HG03565 (cell line): ENCODE results near the gene DNASE1L1.

Experiments used
- ATAC-seq: cut with Tn5 transposase; IDR thresholded peaks from one replicate; pipeline ENCODE4 v1.9.1; 2021; ENCODE audit warnings: mild to moderate bottlenecking, moderate library complexity; ENCODE audit not compliant: unreplicated experiment

Gene DNASE1L1

DNA sequence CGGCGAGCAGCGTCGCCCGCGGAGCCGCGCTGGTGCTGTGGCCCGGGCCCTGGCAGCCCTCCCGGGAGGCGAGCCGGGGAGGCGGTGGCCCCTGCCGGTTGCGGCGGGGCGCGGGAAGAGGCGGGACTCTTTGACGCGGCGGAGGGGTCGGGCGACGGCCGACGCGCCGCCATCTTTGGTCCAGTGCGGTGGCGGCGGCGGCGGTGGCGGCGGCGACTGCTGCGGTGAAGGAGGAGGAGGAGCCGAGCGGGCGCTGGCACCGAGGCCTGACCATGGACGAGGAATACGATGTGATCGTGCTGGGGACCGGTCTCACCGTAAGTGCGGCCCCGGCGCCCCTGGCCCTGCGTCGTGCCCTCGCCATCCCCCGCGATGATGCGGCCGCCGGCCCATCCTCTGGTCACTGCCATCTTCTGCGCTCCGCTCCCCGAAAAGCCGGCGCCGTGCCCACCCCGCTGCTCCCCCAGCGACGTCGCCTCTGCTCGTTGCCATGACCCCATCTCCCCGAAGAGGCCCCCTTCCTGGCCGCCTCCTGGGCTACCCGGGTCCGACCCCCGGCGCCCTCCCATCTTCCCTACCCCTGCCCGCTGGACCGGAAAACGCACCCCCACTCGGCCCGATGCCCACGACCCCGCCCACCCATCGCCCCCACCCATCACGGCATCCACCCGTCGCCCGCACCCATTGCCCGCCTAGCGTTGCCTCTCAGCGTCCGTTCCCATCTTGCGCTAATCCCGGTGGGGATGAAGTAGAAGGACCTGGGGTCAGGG, 28.1 kb upstream of the DNASE1L1 start, which contains the start of gene GDI1:
TSS of gene GDI1 (plus strand) at position 172 of the 770 bp plus-strand sequence. CDS start at position 273, 101 bp downstream.
- no peak for ATAC-seq

DNA sequence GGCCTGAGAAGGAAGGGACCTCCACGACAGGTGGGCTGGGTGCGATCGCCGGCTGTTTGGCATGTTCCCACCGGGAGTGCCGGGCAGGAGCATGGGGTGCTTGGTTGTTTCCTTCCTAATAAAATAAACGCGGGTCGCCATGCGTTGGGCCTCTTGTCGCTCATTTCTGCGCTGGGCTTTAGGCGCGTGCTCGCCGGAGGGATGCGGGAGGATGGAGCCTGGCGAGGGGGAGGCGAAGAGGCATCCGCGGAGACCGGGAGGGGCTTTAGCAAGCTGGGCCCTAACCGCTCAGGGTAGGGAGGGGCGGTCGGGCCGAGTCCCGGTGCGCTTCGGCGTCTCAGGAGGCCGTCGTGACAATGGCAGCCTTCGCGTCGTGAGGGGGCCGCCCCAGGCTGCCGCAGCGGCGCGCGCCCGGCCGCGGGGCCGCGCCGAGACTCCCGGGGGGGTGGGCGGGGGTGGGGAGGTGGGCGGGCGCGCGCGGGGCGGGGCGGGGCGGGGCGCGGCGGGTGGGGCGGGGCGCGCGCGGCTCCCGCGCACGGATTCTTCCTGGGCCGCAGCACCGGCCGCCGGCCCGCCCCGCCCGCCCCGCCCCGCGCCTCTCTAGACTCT, 27.4 kb upstream of the DNASE1L1 start:
- no peak for ATAC-seq

DNA sequence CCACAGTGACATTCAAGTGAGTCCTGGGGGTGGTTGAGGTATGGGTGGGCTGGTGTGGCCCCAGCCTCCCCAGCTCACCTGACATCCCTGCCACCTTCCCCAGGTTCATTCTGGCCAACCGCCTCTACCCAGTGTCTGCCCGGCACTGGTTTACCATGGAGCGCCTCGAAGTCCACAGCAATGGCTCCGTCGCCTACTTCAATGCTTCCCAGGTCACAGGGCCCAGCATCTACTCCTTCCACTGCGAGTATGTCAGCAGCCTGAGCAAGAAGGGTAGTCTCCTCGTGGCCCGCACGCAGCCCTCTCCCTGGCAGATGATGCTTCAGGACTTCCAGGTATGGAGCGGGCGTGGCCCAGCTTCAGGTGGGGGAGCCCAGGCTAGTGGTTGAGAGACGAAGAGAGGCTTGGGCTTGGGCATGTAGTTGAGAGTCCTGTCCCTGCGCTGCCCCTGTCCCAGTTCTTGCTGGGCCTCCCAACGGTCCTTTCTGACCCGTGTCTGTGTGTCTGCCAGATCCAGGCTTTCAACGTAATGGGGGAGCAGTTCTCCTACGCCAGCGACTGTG, 26.2 kb upstream of the DNASE1L1 start:
- no peak for ATAC-seq

DNA sequence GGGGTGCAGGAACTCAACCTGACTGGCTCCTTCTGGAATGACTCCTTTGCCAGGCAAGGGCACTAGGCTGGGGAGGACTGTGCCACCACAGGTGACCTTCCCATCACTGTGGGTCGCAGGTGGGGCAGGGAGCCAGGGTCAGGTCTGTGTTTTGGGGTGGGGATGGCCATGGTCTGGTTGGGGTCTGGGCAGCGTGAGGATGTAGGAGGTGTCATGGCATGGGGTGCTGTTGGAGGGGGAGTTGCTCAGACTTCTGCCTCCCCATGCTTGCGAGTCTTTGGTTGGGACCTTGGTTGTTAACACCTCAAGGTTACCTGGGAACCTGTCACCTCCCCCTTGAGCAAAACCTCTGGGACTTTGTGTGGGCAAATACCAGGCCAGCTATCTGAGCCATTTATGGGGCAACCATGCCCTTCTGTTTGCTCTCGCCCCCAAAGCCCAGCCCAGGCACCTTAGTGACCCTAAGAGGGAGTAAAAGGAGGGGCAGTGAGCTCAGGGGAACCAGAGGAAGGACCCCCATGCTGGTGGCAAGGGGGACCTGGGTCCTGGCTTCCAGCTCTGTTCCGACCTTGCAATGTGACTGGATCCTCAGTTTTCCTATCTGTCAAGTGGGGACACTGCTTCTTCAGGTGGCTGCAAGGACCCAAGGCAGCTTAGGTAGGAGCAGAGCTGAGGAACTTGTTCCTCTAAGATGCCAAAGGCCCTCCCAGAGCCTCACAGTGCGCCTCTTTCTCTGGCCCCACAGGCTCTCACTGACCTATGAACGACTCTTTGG, 25.5 kb upstream of the DNASE1L1 start:
- no peak for ATAC-seq

DNA sequence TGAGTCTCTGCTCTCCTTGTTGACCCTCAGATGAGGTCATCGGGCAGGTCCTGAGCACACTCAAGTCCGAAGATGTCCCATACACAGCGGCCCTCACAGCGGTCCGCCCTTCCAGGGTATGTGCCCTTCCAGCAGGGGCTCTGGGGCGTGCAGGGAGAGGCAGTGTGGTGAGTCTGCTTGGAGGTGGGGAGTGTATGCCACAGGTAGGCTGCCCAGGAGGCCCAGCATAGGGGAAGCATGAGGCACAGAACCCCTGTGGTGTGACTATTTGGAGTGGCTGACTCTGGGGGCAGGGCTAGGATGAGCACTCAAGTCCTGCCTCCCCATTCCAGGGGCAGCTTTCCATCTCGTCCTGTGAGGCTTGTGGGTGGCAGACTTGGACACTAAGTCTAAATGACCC, 24.6 kb upstream of the DNASE1L1 start:
- no peak for ATAC-seq

DNA sequence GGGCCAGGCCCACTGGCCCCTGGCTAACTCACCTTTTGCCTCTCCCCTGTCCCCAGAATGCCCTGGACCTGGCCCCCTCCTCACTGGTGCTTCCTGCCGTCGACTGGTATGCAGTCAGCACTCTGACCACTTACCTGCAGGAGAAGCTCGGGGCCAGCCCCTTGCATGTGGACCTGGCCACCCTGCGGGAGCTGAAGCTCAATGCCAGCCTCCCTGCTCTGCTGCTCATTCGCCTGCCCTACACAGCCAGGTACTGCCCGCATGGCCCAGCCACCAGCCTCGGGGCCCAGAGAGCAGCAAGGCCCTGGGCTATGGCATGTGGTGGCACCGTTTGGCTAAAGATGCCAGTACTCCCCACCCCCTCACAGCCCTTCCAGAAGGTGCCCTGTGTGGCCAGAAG, 23.2 kb upstream of the DNASE1L1 start:
- ATAC-seq = no peak

DNA sequence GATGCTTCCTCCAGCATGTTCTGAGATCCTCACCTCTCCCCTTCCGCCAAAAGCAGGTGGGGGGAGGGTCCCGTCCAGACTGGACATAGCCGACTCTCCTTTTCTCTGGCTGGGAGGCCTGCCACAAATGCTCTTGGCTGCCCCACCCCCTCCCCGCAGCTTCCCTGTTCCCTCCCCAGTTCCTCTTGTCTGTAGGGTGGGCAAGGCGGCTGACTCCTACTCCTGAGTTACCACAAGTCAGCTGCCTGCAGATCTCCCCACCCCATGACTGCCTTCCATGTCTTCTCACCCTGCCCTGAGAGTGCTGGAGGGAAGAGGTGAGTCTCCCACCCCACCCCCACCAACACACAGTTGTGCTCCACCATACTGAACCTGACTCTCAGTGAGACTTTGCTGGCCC, 22.3 kb upstream of the DNASE1L1 start:
- ATAC-seq = no peak

DNA sequence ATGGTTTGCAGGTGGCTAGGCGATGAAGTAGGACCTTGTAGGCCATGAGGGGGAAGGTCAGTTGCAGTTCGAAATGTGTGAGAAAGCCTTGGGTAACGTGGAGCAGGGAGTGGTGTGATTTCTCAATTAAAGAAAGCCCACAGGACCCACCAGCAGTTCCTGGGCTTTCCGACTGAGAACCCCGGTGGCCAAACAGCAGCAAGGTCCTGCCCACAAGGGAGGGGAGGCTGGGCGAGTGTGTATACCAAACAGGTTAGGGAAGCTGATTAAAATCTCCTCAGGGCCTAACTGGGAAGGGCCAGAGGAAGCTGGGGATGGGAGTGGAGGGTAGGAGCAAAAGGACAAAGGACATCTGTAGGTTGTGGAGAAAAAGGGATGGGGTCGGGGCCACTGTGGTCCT, 21.9 kb upstream of the DNASE1L1 start:
- no peak for ATAC-seq

DNA sequence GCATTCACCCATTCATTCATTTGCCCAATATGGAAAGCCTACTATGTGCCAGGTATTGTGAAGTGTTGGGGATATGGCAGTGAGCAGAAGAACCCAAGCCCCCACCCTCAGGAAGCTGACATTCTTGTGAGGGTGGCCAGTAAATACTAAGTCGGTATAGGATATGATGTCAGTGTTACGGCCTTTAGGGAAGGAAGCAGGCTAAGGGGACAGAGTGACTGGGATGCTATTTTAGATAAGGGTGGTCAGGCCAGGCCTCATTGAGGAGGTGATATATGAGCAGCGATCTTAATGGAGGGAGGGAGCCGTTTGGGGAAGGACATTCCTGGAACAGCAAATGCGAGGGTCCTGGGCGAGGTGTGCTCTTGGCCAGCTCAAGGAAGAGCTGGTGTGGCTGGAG, 21.4 kb upstream of the DNASE1L1 start:
- ATAC-seq = no peak

DNA sequence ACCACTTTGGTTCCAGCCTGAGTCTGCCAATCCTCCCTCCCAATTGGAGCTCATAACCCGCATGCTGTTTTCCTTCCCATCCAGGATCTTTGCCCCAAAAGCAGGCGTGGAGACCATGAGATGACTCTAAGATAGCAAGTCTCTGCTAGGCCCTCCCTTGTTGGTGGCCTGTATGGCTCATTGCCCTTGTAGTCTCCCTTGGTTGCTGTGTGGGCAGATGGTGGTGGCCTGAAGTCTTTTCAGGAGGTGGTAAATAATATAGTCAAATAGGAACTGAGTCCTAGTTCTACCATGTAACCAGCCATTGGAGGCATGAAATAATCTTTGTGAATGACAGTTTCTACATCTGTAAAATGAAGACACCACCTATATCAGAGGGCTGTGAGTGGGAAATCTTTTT, 20.7 kb upstream of the DNASE1L1 start:
- no peak for ATAC-seq

DNA sequence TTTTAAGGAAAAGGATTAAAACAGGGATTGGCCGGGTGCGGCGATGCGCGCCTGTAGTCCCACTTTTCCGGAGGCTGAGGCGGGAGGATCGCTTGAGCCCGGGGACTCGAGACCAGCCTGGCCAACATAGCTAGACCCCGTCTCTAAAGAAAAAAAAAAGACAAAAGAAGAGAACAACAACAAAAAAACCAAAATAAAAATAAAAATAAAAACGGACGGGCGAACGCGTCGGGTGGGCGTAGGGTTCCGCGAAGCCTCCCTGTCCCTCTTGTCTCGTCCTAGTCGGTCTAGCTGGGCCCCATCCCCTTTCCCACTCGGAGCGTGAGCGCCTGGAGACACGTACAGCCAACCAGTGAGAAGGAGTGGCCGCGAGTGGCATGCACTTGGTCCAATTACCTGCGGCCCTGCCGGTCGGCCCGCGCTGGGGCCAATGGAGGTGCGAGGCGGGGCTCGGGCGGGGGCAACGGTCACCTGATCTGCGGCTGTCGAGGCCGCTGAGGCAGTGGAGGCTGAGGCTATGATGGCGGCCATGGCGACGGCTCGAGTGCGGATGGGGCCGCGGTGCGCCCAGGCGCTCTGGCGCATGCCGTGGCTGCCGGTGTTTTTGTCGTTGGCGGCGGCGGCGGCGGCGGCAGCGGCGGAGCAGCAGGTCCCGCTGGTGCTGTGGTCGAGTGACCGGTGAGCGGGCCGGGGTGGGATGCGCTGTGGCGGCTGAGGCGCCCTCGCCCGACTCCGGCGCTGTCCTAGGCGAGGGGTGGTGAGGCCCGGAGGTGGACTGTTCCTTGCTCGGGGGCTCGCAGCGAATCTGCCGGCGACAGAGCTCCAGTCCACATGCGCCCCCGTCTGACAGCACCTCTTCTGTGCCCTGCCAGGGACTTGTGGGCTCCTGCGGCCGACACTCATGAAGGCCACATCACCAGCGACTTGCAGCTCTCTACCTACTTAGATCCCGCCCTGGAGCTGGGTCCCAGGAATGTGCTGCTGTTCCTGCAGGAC, 19.4 kb upstream of the DNASE1L1 start, which contains the start of gene ATP6AP1:
TSS of gene ATP6AP1 (plus strand) at position 502 of the 996 bp plus-strand sequence. CDS start at position 518, 16 bp downstream.
- ATAC-seq = peak; percentile 95

DNA sequence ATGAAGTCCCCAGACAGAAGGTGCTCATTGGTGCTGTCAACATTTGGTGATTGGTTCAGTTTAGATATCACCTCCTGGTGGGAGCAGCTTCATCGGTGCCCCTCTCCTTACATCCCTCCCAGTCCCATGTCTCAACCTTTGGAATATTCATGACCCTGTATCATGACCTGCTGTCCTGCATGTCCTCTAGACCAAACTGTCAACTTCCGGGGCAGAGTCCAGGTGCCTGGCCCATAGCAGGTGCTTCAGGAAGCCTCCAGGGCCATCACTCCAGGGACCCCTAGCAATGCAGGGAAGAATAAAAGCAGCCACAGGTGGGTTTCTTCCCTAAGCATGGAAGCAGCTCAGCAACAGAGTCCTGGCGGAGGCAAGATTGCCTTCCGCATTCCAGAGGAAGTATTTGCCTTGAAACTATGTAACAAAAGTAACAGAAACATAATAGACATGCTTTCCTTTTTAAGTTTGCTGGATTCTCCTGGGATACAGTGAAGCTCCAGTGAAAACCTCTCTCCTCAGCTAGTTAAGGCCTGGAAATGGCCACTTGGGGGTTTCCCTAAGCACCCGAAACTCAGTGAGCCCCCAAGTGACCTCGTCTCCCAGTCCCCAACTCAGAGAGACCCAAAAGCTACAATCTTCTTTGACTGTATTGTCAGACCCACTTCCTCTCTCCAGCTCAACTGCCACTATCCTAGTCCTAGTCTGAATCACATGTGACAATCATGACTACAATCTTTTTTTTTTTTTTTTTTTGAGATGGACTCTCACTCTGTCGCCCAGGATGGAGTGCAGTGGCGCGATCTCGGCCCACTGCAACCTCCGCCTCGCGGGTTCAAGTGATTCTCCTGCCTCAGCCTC, 18.1 kb upstream of the DNASE1L1 start:
- no peak for ATAC-seq

DNA sequence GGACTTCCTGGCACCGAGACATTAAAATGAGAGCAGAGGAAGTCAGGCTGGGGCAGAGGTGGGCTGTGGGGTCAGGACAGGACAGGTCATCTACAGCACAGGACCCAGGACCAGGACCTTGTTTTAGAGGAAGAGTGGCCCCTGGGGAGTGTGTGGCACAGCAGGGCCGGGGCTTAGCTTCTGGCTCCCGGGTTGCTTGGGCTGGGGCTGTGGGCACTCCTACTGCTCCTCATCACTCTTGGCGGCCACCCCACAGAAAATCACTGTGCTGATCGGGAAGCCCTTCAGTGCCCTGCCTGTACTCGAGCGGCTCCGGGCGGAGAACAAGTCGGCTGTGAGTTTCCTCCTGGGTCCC, 11.3 kb upstream of the DNASE1L1 start:
- ATAC-seq = no peak

DNA sequence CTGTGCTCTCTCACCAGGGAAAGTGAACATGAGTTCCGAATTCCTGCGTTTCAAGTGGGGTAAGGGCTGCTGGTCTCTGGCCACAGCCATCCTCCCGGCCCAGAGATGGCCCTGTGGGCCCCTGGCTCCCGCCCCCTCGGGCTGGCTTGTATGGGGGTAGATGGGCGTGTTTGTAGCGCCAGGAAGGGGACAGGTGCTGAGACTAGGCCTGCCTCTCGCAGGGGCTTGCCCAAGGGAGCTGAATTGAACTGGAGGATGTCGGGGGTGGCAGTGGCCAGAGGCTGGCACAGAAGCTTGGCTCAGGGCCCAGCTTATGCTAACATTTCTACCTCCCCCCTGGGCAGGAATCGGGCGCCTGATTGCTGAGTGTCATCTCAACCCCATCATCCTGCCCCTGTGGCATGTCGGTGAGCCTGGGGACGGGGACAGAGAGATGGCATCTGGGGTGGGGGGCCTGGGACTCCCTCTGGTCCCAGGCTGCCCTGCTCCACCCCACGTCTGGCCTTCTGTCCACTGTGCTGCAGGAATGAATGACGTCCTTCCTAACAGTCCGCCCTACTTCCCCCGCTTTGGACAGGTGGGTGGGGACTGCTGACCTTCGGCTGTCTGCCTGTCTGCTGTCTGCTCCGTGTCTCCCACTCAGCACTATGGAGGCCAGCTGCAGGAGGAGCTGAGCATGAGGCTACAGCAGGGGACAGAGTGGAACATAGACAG, 10.8 kb upstream of the DNASE1L1 start:
- no peak for ATAC-seq

DNA sequence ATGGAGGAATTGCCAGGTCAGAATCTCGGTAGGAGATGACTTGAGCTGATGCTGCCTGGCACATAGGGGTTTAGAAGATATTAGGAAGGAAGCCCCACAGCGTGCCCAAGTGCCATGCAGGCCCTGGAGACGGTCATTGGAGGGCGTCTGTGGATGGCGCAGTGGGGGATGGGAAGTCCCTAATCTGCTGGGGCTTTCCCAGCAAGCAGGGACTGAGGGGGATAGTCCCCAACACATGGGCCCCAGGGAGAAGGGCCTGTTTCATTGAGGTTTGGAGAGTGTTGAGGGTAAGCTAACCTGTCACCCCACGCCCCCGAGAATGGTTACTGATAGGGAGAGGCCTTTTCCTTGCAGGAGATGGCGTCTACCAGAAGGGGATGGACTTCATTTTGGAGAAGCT, 10.1 kb upstream of the DNASE1L1 start:
- no peak for ATAC-seq

DNA sequence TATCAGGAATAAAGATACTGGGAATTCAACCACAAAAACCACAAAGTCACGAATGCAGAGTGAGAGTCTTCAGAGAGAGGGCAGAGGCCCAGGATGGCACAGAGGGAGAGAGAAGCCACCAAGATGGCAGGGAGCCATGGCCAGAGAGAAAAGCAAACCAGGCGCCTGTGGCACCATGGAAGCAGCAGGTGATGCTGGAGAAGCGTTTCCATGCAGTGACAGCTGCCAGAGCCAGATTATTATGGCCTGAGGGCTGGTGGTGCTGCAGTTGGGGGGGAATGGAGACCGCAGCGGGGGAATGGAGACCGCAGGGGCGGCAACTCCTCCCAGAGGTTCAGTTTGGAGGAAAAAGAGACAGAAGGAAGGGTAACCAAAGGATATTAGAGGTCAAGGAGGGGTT, 8.1 kb upstream of the DNASE1L1 start:
- ATAC-seq = no peak

DNA sequence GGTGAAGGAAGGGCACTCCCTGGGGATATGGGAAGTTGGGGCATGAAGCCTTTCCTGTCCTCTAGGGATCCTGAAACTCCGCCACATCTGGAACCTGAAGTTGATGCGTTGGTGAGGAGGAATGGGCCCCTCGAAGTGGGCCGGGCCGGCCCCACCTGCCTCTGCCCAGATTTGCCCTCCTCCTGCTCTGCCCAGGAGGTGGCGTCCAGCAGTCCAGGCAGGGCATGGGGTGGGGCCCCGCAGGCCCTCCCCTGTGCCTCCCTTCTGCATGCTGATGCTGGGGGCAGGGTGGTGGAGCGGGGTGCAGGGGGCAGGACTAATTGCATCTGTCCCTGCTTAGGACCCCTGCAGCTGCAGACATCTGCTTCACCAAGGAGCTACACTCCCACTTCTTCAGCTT, 4.1 kb upstream of the DNASE1L1 start:
- ATAC-seq = no peak

DNA sequence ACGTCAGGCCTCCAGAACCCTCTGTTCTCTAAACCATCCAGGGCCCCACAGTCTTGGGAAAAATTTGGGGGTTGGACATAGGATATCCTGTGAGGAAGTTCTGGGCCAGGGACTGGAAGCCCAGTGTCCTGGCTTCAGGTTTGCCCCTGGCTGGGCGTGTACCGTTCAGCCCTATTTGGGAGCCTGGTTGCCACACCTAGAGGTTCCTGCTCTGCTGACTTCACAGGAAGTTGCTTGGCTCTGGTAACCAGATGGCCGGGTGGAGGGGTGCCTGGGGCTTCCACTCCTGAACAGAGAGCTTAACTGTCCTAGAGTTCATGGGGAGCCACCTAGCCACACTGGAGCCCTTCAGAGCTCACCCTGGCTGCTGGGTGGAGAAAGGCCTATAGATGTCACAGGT, 3.4 kb upstream of the DNASE1L1 start:
- no peak for ATAC-seq

DNA sequence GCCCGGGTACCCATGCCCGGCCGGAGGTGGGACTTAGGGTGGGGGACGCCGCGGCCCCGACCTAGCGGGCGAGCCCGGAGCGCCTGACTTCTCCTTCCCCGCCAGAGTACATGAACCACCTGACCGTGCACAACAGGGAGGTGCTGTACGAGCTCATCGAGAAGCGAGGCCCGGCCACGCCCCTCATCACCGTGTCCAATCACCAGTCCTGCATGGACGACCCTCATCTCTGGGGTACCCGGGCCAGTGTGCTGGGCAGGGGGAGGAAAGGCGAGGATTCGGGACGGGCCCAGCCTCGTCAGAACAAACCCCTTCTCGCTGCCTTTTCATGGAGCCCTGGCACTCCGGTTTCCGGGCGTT, 2.9 kb upstream of the DNASE1L1 start:
- ATAC-seq = peak; percentile 37
